Left renal cortex interstitium (tissue), 4 donors: ENCODE results near the gene PTPRM. TPM values are rescaled to one million over a fixed set of nuclear protein-coding genes. Genes with fewer than 3 reads are reported as not detected.

Source experiments
- DNase-seq, 4 donors: peaks; one replicate each; pipeline ENCODE4 v3.0.0-alpha.2; 2013; ENCODE audit warnings: low read depth in 4 of 4, low spot score in 2 of 4, missing footprints in 1 of 4
- polyA plus RNA-seq, 4 donors: library from polyadenylated mRNA; unstranded; fragments of 120-200 nt; gene quantifications; one replicate each; pipeline ENCODE4 v1.2.1, GENCODE V29; 2013; ENCODE audit not compliant: insufficient read length in 4 of 4

The PTPRM gene
- polyA plus RNA-seq, 4 donors: 80.9 to 108 (median 89.7) TPM

DNA sequence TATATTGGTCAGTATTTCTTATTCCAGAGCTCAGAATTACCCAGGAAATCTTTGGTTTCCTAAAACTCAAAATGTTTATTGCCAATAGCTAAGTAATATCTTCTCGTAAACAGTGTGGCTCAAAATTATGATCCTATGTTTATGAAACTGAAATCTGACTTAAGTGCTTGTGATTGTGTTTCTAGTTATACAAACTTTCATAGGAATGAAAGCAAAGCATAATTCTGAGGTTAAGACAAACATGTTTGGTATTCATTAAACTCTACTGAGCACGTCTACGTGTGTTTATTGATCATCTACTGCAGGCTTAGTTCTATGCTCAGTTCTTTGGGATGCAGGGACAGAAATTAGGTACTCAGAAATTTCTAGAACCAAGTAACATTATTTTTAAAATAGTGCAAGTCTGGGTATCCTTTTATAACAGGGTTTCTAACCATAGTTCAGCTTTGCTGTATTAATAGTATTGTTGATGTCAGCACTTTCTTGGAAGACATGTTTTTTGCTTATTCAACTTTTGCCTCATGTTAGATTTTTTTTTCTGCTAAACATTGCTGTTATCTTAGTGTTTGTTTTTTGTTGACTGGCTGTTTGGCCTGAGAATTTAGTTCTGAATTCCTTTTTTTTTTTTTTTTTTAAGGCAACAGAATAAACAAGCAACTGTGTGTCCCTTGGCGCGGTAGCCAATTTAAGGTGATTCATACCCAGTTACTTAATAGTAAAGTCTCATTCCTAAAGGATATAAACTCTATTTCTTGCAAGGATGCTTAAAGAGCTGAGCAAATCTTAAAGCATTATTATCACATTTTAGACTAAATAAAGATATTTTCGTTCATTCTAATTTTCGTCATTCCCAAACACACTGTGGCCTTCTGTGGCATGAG lies 31.3 kb downstream of the PTPRM start:
- no peak for DNase-seq

DNA sequence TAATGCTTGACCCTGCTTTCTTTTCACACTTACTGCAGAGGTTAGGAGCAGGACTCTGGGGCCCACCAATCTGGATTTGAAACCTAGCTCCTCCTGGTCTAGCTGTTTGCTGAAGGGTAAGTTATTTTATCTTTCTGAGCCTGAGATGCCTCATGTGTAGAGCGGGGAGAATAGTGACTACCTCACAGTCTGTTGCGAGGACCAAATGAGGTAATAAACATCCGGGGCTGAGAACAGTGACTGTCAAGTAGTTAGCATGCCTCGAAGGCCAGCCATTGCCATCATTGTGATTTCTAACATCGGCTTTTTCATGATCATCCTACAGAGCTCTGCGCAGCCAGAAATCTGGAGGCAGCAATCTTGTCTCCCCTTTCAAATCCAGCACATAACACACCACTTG lies 32.9 kb downstream of the PTPRM start:
- no peak for DNase-seq

DNA sequence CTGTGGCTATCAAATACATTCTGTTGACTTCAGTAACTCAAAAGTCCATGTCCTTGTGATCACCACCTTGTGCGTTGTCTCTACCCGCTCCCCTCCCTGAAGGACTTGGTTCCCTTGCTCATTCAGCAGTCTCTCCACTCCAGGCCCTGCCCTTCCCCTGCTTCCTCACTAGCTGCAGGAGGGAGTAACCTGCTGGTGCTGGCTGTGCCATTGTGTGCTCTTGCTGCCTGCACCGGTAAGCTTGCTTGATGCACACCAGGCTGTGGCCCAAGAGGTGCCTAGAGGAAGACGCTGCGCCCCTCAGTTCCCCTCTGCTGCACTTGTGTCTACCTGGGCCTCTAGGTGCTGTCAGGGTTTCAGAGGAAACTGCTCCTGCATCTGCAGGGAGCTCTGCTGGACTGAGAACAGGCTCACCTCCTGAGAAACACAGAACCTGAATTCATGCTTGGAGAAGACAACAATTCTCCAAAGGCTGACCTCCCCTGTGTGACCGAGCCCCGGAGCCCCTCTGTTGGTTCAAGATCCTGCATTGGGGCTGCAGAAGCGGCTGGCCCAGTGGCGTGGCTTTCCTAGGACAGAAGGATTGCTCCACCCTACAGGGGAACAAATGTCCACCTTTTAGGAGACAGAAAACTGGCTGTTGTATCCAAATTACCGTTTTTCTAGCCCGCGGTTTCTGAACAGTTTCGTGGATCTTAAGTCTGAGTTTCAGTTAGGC lies 33.6 kb downstream of the PTPRM start:
- DNase-seq: no peak

DNA sequence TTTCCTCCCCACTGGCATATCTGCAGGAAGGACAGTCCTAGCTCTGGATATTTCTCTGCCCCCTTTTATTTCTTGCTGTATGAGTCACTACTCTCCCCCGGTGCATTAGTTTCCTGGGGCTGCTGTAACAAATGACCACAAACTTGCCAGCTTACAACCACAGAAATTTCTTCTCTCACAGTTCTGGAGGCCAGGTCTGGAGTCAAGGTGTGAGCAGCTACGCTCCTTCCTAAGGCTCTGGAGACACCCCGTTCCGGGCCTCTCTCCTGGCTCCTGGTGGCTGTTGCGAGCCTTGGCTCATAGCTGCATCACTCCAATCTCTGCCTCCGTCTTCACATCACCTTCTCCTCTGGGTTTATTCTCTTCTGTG lies 34.1 kb downstream of the PTPRM start:
- DNase-seq: no peak

DNA sequence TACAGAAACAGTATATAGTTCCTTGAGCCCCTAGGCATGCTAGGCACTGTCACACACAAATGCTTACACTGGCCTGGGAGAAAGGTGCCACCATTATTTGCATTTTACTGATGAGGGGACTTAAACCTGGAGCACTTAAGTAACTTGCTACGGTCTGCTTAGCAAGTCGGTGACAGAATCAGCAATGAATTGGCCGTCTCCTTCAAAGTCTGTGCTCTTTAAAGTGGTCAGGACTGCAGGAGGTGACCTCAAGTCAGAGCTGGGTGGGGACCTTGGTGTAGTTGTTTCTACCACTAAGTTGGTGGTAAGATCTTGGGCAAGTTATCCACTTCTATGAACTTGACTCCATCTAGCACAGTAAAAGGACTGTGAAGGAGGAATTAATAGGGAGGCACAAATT lies 34.8 kb downstream of the PTPRM start:
- DNase-seq: no peak

DNA sequence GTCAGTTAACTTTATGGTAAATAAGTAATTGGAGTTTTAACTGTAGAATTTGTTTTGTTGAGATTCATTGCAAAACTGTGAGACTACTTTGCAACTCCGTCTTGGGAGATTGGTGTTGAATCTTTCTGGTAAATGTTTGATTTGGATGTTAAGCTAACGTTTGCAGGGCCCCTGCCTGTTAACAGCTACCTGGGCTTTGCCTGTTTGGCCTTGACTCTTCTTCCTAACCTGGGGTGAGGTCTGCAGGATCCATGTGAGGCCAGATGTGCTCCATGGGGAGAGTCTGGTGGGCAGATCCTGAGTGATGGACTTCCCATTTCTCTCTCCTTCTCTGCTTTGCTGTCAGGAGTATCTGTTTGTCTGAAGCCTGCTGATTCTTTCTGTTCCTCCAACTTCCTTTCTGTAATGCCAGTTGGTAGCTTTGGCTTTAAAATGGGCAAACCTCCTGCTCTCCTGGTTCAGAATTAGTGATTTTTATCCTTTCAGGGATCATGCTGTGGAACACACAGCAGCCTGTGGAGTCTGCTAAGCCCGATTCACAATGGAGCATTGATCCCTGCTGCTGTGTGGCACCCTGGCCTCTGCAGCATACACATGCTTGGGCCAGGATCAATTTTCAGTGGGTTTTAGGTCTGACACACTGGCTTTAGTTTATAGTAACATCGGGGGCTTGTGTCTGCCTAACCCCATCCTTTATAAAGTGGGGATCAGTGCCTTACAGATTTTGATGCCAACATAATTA lies 36.3 kb downstream of the PTPRM start:
- no peak for DNase-seq

DNA sequence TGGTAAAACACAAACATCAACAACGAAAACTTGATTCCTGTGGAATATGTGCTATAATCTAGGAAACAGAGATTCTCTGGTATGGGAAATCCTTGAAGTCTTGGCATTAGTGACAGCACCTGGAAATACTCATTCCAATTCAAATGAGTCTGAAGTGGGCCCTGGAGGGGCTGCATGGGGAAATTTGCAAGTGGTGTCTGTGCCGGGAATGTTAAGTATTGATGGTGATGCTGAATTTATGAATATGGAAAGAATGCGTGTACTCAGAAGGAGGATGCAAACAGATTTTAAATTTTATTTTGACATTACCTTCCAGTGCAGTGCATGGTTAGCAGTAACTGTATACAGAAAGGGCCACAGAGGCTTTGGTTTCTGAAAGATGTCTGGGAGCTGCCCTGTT lies 37.2 kb downstream of the PTPRM start:
- no peak for DNase-seq

DNA sequence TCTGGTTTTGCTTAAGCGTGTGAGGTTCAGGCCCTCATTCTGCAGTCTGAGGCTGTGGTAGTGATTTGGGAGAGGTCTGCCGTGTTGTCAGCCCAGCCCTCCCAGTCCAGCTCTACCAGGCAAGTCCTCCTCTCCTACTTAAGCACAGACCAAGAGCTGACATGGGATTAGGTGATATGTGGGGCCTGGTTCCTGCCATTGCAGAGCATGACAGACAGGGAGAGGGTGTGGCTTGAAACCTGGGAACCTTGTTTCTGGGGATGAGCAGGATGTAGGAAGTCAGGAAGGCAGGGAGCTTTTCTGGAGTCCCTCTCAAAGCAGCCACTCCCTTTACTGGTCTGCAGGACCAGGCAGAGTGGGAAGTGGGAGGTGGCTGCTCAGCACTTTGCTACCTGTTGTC lies 38.6 kb downstream of the PTPRM start:
- DNase-seq: no peak

DNA sequence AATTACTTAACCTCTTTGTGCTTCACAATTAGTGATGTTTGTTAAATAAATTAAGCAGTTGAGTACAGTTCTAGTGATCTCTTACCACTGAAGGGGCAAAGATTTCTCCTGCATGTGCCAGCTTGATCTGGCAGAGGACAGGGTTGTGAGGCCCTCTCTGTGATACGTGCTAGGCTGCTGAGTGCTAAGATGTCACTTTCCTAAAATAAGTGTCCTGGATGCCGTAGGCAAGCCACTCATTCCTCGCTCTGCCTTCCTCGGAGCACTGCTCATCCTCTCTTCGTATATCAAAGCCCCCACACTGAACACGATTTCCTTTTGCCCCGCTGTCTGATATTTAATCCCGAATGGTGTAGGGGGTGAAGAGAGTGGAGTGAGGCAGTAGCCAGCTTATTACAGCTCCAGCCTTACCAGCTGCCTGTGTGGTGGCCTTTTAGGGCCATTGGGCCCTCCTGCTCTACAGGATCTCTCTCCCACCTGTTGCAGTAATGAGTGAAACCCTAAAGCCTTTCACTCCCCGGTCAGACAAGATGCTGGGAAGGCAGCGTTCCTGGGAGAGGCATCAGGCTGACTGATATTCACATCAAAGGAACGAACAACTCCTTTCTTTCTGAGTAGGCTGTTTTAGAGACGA lies 40.5 kb downstream of the PTPRM start:
- DNase-seq: no peak

DNA sequence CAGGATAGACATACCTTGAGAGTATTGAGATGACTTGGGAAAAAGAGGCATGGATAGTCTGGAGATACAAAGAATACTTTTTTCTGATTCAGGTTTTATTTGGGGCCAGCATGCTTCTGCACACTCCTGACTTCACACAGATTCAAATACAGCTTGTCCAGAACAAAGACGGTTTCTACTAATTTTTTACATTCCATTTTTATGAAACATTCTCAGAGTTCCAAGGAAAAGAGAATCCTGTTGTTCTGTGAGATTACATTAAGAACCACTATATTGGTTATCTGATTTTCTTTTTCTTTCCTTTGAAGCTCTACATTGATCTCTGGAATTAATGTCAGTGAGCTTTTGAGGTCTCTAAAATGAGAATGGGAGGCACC lies 41.0 kb downstream of the PTPRM start:
- no peak for DNase-seq

DNA sequence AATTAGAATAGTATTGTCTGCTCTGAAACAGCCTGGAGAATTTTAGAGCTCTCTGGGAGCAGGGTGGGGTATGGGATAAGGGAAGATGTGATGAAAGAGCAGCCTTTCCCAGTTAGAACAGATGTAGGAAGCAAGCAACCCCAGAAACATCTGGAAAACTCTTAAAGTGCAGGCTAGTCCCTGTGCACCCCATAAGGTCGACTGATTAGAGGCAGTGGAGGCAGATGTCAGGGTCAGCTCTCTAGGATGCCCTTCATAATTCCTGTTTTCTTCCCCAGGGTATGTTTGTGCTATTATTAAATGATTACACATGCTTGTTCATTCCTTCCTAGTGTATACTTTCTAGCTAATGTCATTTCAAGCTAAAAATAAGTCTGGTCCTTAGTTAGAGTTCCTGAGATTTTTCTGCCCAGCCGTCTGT lies 41.7 kb downstream of the PTPRM start:
- no peak for DNase-seq

DNA sequence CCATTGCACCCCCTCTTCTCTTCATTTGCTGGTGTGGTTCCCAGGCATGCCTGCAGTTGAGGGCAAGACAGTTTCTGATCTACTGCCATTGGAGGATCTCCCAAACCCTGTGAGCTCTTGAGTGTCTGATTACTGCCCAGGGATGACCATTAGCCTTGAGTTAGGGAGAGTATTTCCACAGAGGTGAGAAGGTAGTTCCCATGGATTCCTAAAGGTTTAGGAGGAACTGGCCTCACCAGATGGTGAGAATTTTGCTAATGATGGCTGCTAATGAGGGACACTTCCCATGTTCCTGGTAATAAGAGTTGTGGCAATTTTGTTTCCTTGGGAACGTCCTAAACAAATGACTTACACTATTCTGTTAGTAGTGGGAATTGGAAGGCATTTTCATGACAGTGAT lies 42.5 kb downstream of the PTPRM start:
- no peak for DNase-seq

DNA sequence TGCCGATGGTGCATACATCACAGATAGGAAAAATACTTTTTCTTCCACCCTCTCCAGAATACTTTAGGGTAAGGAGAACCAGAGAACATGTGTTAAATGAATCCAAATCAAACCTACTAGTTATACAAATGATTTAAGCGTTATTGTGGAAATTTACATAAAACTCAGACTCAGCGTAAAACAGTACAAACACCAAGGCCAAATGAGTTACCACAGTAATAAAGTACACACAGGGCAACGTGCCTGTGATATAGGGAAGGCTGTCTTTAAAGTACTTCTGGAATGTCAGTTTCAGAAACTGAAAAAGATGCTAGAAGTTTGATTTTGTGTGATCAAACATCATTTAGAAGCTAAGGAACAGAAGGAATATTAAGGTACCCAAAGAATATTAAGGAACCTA lies 46.9 kb downstream of the PTPRM start:
- no peak for DNase-seq

DNA sequence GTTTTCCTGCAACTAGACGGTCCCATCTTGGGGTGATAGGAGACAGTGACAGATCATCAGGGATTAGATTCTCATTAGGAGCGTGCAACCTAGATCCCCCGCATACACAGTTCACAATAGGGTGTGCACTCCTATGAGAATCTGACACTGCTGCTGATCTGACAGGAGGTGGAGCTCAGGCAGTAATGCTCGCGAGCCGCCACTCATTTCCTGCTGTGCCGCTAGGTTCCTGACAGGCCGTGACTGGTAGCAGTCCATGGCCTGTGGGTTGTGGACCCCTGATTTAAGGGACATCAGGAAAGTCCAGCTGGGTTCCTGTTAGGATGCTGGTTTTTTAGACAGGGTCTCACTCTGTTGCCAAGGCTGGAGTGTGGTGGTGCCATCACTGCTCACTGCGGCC lies 48.7 kb downstream of the PTPRM start:
- no peak for DNase-seq

DNA sequence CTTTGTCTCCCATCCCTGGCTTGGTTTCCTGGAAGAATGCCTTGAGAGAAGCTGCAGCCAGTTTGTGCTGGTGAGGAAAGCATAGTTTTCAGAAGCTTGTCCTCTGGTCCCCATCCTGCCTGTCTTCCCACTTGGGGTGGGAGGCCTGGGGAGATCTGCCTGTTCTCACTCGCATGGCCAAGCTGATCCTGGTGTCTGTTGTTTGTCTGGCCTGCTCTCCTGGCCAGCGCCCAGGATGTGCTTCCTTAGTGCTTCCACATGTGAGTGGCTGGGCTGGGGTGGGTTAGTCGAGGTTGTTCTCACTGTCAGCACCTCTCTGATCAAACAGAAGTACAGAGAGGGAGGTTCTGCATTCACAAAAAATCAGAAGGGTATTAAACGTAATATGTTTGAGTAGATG lies 49.5 kb downstream of the PTPRM start:
- no peak for DNase-seq

DNA sequence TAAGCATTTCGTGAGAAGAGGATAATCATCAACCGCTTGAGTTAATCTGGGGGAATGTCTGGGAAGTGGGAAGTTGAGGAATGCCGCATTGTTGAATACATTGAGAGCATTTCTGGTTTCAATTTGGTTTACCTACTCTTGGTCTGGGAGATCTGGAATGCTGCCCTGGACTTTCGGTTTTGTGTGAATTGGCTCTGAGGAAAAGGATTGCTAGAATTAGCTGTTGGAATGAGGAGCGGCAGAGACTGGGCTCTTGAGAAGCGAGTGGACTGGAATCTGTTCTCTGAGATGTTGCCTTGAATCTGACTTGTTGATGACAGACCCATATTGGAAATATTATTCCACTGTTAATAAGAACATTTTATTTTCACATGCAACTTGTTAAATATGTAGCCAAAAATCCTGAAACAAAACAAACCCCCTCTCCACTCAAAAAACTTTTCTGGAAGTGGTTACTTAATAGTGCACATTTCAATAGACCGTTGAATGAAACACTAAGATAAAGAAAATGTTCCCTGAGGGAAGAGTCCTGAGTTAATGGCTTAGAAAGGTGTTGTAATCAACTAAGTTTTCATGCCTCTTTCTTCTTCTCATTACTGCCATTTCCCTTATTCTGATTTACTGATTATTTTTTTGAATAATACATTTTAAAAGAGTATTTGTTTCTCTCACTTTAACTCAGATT lies 50.8 kb downstream of the PTPRM start:
- no peak for DNase-seq

DNA sequence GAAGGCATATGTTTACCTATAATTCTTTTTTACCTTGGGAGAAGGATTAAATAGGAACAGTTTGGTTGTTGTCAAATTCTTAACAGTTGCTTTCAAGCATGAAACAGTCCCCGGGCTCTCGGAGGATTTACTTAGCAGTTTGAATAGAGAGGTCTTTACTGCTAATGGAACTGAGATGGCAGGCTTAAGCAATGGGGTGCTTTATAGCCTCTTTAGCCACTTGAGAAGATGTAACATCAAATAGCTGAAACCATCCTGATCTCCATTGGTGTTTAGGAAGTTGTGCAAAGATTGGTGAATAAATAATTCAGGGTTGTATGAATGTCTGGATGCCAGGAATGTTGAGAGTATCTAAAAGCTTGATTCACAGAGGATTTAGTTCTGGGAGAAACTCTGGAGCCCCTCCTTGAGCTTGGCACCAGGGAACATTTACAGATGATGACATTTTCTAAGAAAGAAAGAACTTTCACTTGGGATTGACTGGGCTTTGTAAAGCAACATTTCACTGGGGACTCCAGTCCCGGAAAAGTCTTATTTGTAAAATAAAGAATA lies 51.9 kb downstream of the PTPRM start:
- DNase-seq: no peak

DNA sequence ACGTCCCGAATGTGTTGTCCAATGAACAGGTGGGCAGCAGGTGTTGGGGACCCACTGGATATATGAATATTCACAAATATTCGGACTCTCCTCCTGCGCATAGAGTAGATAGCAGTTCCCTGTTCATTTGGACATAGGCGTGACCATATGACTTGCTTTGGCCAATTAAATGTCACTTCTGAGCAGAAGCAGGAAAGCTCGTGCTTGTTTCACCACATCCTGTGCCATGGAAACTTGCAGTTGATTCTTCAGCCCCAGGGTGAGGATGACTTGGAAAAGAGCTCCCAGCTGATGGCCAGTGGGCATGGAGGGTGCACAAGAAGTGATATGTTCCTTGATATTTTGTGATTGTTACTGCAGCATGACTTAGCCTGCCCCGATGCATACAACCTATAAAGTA lies 52.6 kb downstream of the PTPRM start:
- no peak for DNase-seq

DNA sequence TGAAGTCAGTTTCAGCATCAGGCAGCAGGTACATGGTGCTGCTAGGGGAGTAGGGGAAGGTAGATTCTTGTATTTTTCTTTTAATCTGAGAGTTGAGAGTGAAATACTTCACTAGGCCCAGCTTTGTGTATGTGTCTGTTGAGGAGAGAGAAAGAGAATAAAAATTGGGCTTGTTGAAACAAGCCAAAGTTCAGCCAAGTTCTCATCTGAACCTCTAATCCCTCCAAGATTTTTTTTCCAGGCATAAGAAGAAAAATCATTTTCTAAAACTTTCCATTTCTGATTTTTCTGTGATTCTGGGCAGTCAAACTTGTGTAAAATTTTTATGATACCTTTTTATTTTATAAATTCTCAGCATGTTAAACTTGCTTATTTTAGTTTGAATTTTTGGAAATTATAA lies 55.6 kb downstream of the PTPRM start:
- DNase-seq: no peak

DNA sequence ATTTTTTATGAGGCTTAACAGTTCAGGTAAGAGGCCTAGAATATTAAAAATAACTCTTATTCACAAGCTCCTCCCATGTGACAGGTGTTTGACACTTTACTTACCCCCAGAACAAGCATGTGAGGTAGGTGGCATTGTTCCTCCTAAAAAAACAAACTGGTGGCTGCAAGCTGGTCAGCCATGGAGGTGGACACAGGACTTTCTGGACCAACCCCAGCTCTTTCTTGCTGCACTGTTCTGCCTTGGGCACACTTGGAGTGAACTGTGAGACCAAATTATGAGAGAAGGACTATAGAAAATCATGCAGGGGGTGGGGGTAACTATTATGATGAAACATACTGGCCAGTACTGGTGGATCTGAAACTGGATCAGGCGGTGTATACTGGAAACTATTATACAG lies 56.6 kb downstream of the PTPRM start:
- DNase-seq: no peak
